HUES6 (cell line): Measurements from ENCODE around the gene IRAK4.

Experiments used
- H3K27ac ChIP-seq: 2 replicates; pipeline ENCODE4 v1.7.0; 2013; ENCODE audit warnings: low read depth, mild to moderate bottlenecking, low read length, inconsistent platforms
- H3K27me3 ChIP-seq: 2 replicates; pipeline ENCODE4 v1.6.1; 2013; ENCODE audit warnings: low read length; ENCODE audit not compliant: control insufficient read depth, insufficient read depth
- H3K36me3 ChIP-seq: 2 replicates; pipeline ENCODE4 v1.6.1; 2013; ENCODE audit warnings: low read length; ENCODE audit not compliant: control insufficient read depth, insufficient read depth
- H3K4me1 ChIP-seq: 2 replicates; pipeline ENCODE4 v1.6.1; 2013; ENCODE audit warnings: low read length; ENCODE audit not compliant: control insufficient read depth, insufficient read depth
- H3K4me3 ChIP-seq: 2 replicates; pipeline ENCODE4 v1.5.1; 2013; ENCODE audit warnings: low read depth, low read length
- H3K9ac ChIP-seq: one replicate; pipeline ENCODE4 v1.6.1; 2013; ENCODE audit warnings: mild to moderate bottlenecking, low read length
- H3K9me3 ChIP-seq: 2 replicates; pipeline ENCODE4 v1.6.1; 2013; ENCODE audit warnings: low read depth, low read length; ENCODE audit not compliant: control insufficient read depth, insufficient read depth

Gene IRAK4

DNA sequence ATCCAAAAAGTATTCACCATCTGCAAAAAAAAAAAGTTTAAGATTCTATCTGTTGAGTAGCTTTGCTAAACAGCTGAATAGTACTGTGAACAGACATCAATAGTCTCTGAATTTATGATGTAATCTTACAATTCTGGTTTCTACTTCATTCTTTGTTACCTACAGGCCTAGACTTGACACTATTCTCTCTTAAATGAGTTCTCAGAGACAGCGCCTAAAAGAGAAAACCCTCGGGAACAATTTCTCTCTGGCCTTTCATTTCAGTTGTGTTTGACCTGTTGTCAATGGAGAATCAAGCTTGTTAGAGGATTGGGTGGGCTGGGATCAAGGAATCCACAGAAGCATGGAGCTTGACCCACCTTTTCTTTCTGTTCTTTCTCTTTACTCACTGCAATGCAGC is 53.3 kb downstream of the IRAK4 start:
- H3K9me3 ChIP-seq = no peaks in the 10 kb centered on the region
- H3K27ac ChIP-seq = no peak overlapping the region
- no peaks in the 10 kb centered on the region for H3K27me3 ChIP-seq
- peaks cover 4% of the 10 kb centered on the region; the same call in 1 of the 2 replicates for H3K4me1 ChIP-seq
- no peaks in the 10 kb centered on the region for H3K36me3 ChIP-seq
- no peak overlapping the region for H3K4me3 ChIP-seq
- no peak overlapping the region for H3K9ac ChIP-seq

DNA sequence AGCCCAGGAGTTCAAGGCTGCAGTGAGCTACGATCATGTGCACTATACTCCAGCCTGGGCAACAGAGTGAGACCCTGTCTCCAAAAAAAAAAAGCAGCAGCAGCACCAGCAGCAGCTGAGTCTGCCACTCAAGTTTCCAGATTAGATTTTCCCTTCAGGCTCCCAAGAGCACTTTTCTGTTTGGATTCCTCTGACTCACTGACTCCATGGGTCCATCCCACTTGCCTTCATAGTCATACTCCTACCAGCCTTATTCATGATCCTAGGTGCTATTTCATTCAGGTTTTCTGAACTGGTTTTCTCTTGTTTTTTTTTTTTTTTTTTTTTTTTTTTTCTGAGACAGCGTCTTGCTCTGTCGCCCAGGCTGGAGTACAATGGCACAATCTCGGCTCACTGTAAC is 54.2 kb downstream of the IRAK4 start:
- Histone ChIP-seq H3K9ac (no peak overlapping the region), H3K4me3 (no peak overlapping the region), H3K27me3 (no peaks in the 10 kb centered on the region), H3K27ac (no peak overlapping the region), H3K4me1 (0 out of 2 replicates have a peak, but pooled peaks cover 4% of the 10 kb centered on the region), H3K36me3 (no peaks in the 10 kb centered on the region), H3K9me3 (no peaks in the 10 kb centered on the region)

DNA sequence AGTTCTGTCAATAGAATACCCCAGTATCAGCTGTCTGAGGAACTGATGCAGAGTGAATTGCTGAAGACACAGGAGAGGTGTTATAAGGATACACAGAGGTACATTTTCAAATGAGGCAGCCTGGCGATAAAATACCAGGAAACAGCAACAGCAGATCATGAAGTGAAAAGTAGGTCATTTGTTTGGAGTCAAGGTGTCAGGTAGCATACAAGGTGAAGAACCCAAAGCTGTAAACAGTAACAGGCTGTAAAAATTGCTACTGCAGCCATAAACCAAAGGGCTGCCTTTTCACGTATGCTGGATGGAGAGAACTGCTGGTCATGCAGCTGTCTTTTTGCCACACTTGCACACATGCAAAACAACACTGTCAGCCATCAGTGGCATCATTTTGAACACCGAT is 56.7 kb downstream of the IRAK4 start:
- Histone ChIP-seq H3K9me3 (no peaks in the 10 kb centered on the region), H3K4me3 (no peak overlapping the region), H3K9ac (no peak overlapping the region), H3K27me3 (no peaks in the 10 kb centered on the region), H3K36me3 (no peaks in the 10 kb centered on the region), H3K27ac (no peak overlapping the region), H3K4me1 (0 out of 2 replicates have a peak, but pooled peaks cover 4% of the 10 kb centered on the region)

DNA sequence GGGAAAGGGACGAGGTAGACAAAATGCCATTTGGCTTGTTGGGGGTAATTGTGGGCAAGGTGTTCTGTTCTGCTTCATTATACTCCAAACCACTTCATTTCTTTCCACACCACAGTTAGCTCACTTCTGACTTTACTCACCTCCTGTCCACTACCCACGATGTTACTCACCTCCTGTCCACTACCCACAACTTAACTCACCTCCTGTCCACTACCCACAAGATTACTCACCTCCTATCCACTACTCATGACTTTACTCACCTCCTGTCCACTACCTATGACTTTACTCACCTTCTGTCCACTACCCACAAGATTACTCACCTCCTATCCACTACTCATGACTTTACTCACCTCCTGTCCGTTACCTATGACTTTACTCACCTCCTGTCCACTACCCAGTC is 57.4 kb downstream of the IRAK4 start:
- no peaks in the 10 kb centered on the region for H3K27me3 ChIP-seq
- H3K4me3 ChIP-seq = no peak overlapping the region
- H3K9ac ChIP-seq = no peak overlapping the region
- 0 out of 2 replicates have a peak, but pooled peaks cover 4% of the 10 kb centered on the region for H3K4me1 ChIP-seq
- no peak overlapping the region for H3K27ac ChIP-seq
- H3K36me3 ChIP-seq = no peaks in the 10 kb centered on the region
- H3K9me3 ChIP-seq = no peaks in the 10 kb centered on the region

DNA sequence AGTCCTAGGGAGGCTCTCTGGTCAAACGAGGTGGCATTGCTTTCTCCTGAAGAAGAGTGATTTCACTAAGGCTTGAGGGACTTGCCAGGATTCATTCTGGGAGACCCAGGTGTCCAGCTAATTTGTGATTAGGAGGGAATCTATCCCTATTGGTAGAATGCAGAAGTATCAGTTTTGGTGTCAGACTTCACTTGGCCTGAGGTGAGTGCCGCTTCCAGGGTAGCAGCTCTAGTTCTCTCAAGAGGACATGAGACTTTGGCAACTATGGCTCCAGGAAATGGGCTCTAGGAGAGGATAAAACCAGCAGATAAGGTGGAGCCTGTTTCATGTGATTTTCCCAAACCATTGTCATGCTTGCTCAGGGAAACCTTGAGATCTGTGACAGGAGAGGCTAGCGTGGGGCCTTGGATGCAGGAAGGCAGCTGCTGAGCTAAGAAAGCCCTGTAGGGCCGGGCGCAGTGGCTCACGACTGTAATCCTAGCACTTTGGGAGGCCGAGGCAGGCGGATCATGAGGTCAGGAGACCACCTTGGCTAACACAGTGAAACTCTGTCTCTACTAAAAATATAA is 65.5 kb downstream of the IRAK4 start:
- H3K9me3 ChIP-seq = no peaks in the 10 kb centered on the region
- H3K9ac ChIP-seq = no peak overlapping the region
- H3K27me3 ChIP-seq = no peaks in the 10 kb centered on the region
- no peaks in the 10 kb centered on the region for H3K36me3 ChIP-seq
- peaks cover 7% of the 10 kb centered on the region; the same call in 1 of the 2 replicates for H3K4me1 ChIP-seq
- no peak overlapping the region for H3K4me3 ChIP-seq
- no peak overlapping the region for H3K27ac ChIP-seq

DNA sequence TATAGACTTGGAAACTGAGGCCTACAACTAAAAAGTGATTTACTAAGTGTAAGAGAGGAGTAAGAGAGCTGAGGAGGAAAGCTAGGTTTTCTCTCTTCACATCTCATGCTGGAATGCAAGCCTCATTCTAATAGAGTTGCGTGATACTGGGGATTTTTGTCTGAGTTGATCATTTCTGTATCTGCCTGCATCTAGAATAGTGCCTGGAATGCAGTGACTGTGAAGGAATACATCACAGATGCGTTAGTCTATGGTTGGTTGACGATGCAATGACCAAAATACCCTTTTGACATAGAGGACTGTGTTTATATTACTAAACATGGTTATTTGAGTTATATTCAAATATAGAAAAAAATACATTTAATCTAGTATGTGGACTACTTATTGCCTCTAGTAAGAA is 67.9 kb downstream of the IRAK4 start:
- no peaks in the 10 kb centered on the region for H3K27me3 ChIP-seq
- H3K4me1 ChIP-seq = peaks cover 7% of the 10 kb centered on the region; the same call in 1 of the 2 replicates
- H3K27ac ChIP-seq = no peak overlapping the region
- no peaks in the 10 kb centered on the region for H3K36me3 ChIP-seq
- no peak overlapping the region for H3K9ac ChIP-seq
- H3K9me3 ChIP-seq = no peaks in the 10 kb centered on the region
- H3K4me3 ChIP-seq = no peak overlapping the region

DNA sequence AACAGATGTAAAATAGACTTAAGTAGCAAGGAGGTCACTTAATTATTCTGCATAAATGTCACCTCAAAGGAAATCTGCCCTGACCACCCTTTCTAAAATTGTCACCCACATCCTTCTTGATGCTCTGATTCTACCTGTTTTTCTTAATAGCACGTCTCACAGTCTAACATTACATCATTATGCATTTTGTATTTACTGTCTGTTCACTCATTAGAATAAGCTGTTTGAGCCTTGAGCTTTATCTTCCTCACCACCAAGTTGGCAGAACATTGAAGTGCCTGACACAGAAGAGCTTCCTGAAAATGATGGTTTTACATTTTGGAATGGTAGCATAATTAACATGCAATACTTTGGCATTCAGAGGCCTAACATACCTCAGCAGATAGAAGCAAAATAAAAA is 68.3 kb downstream of the IRAK4 start:
- Histone ChIP-seq H3K36me3 (no peaks in the 10 kb centered on the region), H3K4me1 (peaks cover 7% of the 10 kb centered on the region; the same call in 1 of the 2 replicates), H3K9ac (no peak overlapping the region), H3K27ac (no peak overlapping the region), H3K4me3 (no peak overlapping the region), H3K27me3 (no peaks in the 10 kb centered on the region), H3K9me3 (no peaks in the 10 kb centered on the region)

DNA sequence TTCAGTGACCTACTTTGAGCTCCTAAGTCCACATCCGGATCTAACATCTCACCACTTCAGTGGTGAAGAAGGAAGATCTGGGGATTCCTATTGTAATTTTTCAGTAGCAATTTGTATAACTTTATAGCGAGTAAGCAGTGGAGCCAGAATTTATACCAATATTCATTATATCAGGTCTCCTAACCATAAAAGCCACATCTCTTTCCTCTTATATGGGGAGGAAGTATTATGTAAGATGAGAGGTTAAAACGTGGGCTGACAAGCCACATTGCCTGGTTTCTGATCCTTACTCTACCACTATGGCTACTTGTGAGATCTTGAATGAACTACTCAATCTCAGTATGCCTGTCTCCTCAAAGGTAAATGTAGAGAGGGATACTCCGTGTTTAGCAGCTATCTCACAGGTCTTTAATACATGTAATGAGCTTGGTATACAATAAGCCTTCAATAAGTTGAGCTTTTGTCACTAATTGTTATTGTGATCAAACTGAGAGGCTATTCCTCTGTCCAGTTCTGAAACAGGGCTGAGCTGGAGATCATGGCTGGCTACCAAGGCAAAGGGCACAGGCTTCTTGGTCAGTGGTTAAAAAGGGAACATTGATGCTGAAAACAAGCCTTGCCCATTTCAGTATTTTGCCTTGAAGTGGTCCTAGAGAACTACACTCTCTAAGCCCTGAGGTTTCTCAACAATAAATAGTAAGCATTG is 73.9 kb downstream of the IRAK4 start:
- Histone ChIP-seq H3K4me1 (0 out of 2 replicates have a peak, but pooled peaks cover 4% of the 10 kb centered on the region), H3K9ac (no peak overlapping the region), H3K27ac (no peak overlapping the region), H3K36me3 (no peaks in the 10 kb centered on the region), H3K4me3 (no peak overlapping the region), H3K27me3 (peaks cover 36% of the 10 kb centered on the region), H3K9me3 (no peaks in the 10 kb centered on the region)

DNA sequence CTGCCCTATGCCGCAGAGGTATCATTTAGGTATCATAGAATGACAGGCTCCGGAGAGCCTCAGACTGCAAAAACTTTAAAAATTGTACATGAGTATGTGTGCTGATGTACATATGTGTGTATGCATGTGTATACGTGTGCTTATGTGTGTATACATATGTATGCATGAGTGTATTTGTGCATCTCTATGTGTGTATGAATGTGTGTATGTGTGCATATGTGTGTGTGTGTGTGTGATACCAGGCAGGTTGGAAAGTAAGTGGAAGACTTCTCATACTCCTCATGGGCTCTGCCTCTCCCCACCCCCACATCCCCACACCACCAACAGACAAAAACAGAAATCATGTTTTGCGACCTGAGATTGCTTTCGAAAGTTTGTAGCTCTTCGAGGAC is 76.5 kb downstream of the IRAK4 start:
- H3K9me3 ChIP-seq = no peaks in the 10 kb centered on the region
- 0 out of 2 replicates have a peak, but pooled peaks cover 4% of the 10 kb centered on the region for H3K4me1 ChIP-seq
- peak overlapping the region; percentile 79 for H3K9ac ChIP-seq
- H3K27me3 ChIP-seq = peaks cover 36% of the 10 kb centered on the region
- H3K4me3 ChIP-seq = peak overlapping the region; percentile 85
- H3K36me3 ChIP-seq = no peaks in the 10 kb centered on the region
- no peak overlapping the region for H3K27ac ChIP-seq

DNA sequence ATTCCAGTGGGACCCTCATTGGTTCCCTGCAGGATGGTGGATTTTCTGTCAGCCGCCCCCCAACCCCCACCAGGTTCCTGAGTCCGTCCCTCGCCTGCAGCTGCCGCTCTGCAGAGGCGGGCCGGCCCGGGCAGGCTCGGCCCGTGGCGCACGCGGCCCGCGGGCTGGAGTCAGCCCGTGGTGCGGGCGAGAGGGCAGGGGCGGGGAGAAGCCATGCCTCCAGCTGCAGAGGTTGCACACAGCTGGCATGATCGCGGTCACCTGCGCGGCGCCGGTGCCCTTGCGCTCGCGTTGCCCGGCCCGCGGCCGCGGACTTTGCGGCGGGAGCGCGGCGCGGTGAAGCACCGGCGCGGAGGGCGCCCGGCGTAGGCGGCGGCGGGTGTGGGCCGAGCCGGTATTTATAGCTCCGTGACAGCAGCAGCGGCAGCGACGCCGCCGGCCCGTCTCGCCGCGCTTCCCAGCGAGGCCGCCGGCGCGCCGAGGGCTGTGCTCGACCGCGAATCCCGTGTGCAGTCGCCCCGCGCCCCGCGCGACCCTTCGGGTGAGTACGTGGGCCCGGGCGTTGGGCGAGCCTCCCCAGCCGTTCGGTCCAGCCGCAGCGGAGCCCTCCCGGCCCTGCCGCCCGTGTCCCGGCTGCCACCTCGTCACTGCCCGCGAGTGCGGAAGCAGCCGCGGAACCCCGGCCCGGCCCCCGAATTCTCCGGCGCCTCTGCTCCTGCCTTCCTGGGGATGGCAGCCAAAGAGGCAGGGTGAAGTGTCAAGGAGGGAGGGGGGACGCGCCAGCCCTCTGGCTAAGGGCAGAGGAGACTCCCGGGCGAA is 77.1 kb downstream of the IRAK4 start, which contains the start of gene TMEM117:
Gene TMEM117, plus strand, starts transcription at position 426 of the 819 bp plus-strand sequence.
- Histone ChIP-seq H3K27ac (no peak within 1 kb of the TSS), H3K9ac (peak within 1 kb of the TSS; percentile 79), H3K4me3 (peak within 1 kb of the TSS; percentile 85), H3K9me3 (no peaks in the 10 kb centered on the region), H3K27me3 (peaks cover 36% of the 10 kb centered on the region), H3K4me1 (0 out of 2 replicates have a peak, but pooled peaks cover 4% of the 10 kb centered on the region), H3K36me3 (no peaks in the 10 kb centered on the region)
